NT2/D1 (cell line): Measurements from ENCODE around the gene FNBP1L.

Source experiments
- SUZ12 ChIP-seq: IDR thresholded peaks from 2 replicates; pipeline ENCODE4 v1.6.1; 2011; ENCODE audit not compliant: insufficient read length, insufficient read depth; ENCODE audit errors: extremely low read depth
- YY1 ChIP-seq: IDR thresholded peaks from 2 replicates; pipeline ENCODE4 v1.6.1; 2011; ENCODE audit not compliant: insufficient read length, insufficient read depth
- ZNF274 ChIP-seq: IDR thresholded peaks from 2 replicates; pipeline ENCODE4 v1.6.1; 2011; ENCODE audit warnings: mild to moderate bottlenecking, low read depth, low read length

DNA sequence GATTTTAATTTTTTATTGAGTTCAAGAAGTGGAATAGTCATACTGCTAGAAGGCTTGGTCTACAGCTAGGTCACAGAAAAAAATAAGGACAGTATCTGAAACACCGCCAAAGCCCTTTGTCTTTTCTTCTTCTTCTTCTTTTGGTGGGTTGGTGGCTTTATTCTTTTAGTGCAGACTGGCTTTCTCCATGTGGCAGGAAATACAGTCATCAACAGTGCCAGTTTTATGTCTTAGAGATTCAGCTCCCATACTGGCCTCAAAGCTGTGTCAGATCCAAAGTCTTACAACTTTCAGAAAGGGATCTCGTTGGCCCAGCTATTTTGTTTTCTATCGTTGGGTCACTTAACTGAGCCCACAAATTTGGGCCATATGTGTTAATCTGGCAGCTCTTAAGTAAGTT is 58.2 kb downstream of the FNBP1L start:
- TF ChIP-seq YY1 (no peak), ZNF274 (no peak), SUZ12 (no peak)
